H9 (cell line): ENCODE measurements around the gene CD68. TPM values are rescaled to one million over a fixed set of nuclear protein-coding genes. Genes with fewer than 3 reads are reported as not detected.

Experiments
- DNase-seq: peaks from one replicate; pipeline ENCODE4 v3.0.0-alpha.2; 2017
- H2AFZ ChIP-seq: one replicate; pipeline ENCODE4 v1.6.1; 2013; ENCODE audit warnings: mild to moderate bottlenecking, low read length, control low read depth, moderate library complexity
- H2AK5ac ChIP-seq: 2 replicates; pipeline ENCODE4 v1.6.1; 2013; ENCODE audit warnings: low read length, control low read depth, mixed read lengths; ENCODE audit not compliant: insufficient read length
- H2BK120ac ChIP-seq: one replicate; pipeline ENCODE4 v1.6.1; 2013; ENCODE audit warnings: low read depth, mild to moderate bottlenecking, low read length, control low read depth, inconsistent platforms; ENCODE audit not compliant: poor library complexity, severe bottlenecking
- H2BK12ac ChIP-seq: 2 replicates; pipeline ENCODE4 v1.6.1; 2013; ENCODE audit warnings: low read length, control low read depth, mixed read lengths, low read depth; ENCODE audit not compliant: insufficient read length
- H2BK15ac ChIP-seq: 2 replicates; pipeline ENCODE4 v1.6.1; 2013; ENCODE audit warnings: low read depth, low read length, control low read depth
- H2BK20ac ChIP-seq: one replicate; pipeline ENCODE4 v1.6.1; 2013; ENCODE audit warnings: low read depth, mild to moderate bottlenecking, low read length, control low read depth, inconsistent platforms; ENCODE audit not compliant: poor library complexity, severe bottlenecking
- H2BK5ac ChIP-seq: 2 replicates; pipeline ENCODE4 v1.6.1; 2013; ENCODE audit warnings: low read length, control low read depth, mixed read lengths; ENCODE audit not compliant: insufficient read length
- H3K14ac ChIP-seq: 2 replicates; pipeline ENCODE4 v1.6.1; 2013; ENCODE audit warnings: low read length, control low read depth; ENCODE audit not compliant: insufficient read depth
- H3K18ac ChIP-seq: 2 replicates; pipeline ENCODE4 v1.6.1; 2013; ENCODE audit warnings: low read depth, mild to moderate bottlenecking, mixed read lengths, low read length, control low read depth; ENCODE audit not compliant: insufficient read length
- H3K23ac ChIP-seq: 2 replicates; pipeline ENCODE4 v1.6.1; 2013; ENCODE audit warnings: low read length, control low read depth, mixed read lengths, low read depth; ENCODE audit not compliant: insufficient read length
- H3K23me2 ChIP-seq: 2 replicates; pipeline ENCODE4 v1.6.1; 2013; ENCODE audit warnings: low read depth, mild to moderate bottlenecking, mixed read lengths, low read length, control low read depth; ENCODE audit not compliant: insufficient read length, poor library complexity, severe bottlenecking
- H3K27ac ChIP-seq: 2 replicates; pipeline ENCODE4 v1.5.1; 2013; ENCODE audit warnings: low read length, control low read depth, mixed read lengths, low read depth; ENCODE audit not compliant: insufficient read length
- H3K27me3 ChIP-seq: 2 replicates; pipeline ENCODE4 v1.6.1; 2013; ENCODE audit warnings: low read length, control low read depth, inconsistent platforms; ENCODE audit not compliant: insufficient read depth
- H3K4ac ChIP-seq: 2 replicates; pipeline ENCODE4 v1.6.1; 2013; ENCODE audit warnings: low read depth, mild to moderate bottlenecking, control low read depth, inconsistent platforms, low read length, moderate library complexity
- H3K4me1 ChIP-seq: 2 replicates; pipeline ENCODE4 v1.6.1; 2013; ENCODE audit warnings: low read length, control low read depth, inconsistent platforms; ENCODE audit not compliant: insufficient read depth
- H3K4me2 ChIP-seq: 2 replicates; pipeline ENCODE4 v1.6.1; 2013; ENCODE audit warnings: low read length, control low read depth, mixed read lengths; ENCODE audit not compliant: insufficient read length, insufficient read depth
- H3K56ac ChIP-seq: 2 replicates; pipeline ENCODE4 v1.6.1; 2013; ENCODE audit warnings: low read depth, mild to moderate bottlenecking, mixed read lengths, low read length, control low read depth; ENCODE audit not compliant: insufficient read length
- H3K79me1 ChIP-seq: 2 replicates; pipeline ENCODE4 v1.6.1; 2013; ENCODE audit warnings: low read depth, mild to moderate bottlenecking, moderate library complexity, low read length, control low read depth, inconsistent platforms; ENCODE audit not compliant: insufficient read depth, poor library complexity, severe bottlenecking
- H3K79me2 ChIP-seq: 2 replicates; pipeline ENCODE4 v1.6.1; 2013; ENCODE audit warnings: low read length, control low read depth, inconsistent platforms; ENCODE audit not compliant: insufficient read depth
- H3K9ac ChIP-seq: 2 replicates; pipeline ENCODE4 v1.6.1; 2013; ENCODE audit warnings: low read length, control low read depth, mixed read lengths; ENCODE audit not compliant: insufficient read length; ENCODE audit errors: extremely low read depth
- H3K9me3 ChIP-seq: one replicate; pipeline ENCODE4 v1.6.1; 2013; ENCODE audit warnings: low read depth, low read length, inconsistent platforms; ENCODE audit not compliant: control insufficient read depth
- H3T11ph ChIP-seq: one replicate; pipeline ENCODE4 v1.6.1; 2013; ENCODE audit warnings: mild to moderate bottlenecking, low read length, control low read depth, inconsistent platforms
- H4K20me1 ChIP-seq: one replicate; pipeline ENCODE4 v1.6.1; 2013; ENCODE audit not compliant: control insufficient read depth, insufficient read length, insufficient read depth
- H4K5ac ChIP-seq: 2 replicates; pipeline ENCODE4 v1.6.1; 2013; ENCODE audit warnings: low read depth, mild to moderate bottlenecking, mixed read lengths, low read length, control low read depth; ENCODE audit not compliant: insufficient read length
- H4K8ac ChIP-seq: replicated peaks from 2 replicates; pipeline ENCODE4 v1.6.1; 2013; ENCODE audit warnings: low read length, control low read depth, mixed read lengths, low read depth; ENCODE audit not compliant: insufficient read length
- H4K91ac ChIP-seq: 2 replicates; pipeline ENCODE4 v1.6.1; 2013; ENCODE audit warnings: low read depth, mild to moderate bottlenecking, moderate library complexity, mixed read lengths, low read length, control low read depth; ENCODE audit not compliant: insufficient read length
- H3K27ac Mint-ChIP-seq, 3 experiments: 2 replicates in 2 of 3; 3 replicates in 1 of 3; pipeline ENCODE4 v1.8.0; 2020 to 2021; ENCODE audit warnings: mixed read lengths in 3 of 3, mild to moderate bottlenecking in 1 of 3, moderate library complexity in 1 of 3
- H3K27me3 Mint-ChIP-seq: 2 replicates; pipeline ENCODE4 v1.8.0; 2021; ENCODE audit warnings: low read depth, mild to moderate bottlenecking, moderate library complexity, mixed read lengths
- H3K36me3 Mint-ChIP-seq, 3 experiments: 2 replicates in 2 of 3; 3 replicates in 1 of 3; pipeline ENCODE4 v1.8.0; 2020 to 2021; ENCODE audit warnings: low read depth in 3 of 3, mixed read lengths in 3 of 3; ENCODE audit not compliant: insufficient read depth in 1 of 3
- H3K4me1 Mint-ChIP-seq, 2 experiments: 2 replicates each; pipeline ENCODE4 v1.8.0; 2020; ENCODE audit warnings: mixed read lengths in 2 of 2
- H3K4me3 Mint-ChIP-seq, 2 experiments: 2 replicates in 1 of 2; 3 replicates in 1 of 2; pipeline ENCODE4 v1.8.0; 2020 to 2021; ENCODE audit warnings: mild to moderate bottlenecking in 2 of 2, mixed read lengths in 2 of 2, moderate library complexity in 1 of 2
- H3K9me3 Mint-ChIP-seq, 2 experiments: 2 replicates in 1 of 2; 3 replicates in 1 of 2; pipeline ENCODE4 v1.8.0; 2020; ENCODE audit warnings: mild to moderate bottlenecking in 2 of 2, mixed read lengths in 2 of 2, moderate library complexity in 1 of 2
- CTCF ChIP-seq: fragments of 200-600 bp; sonication (generic); conservative IDR thresholded peaks from 3 replicates; pipeline ENCODE4 v1.8.0; 2021; ENCODE audit warnings: antibody characterized with exemption, mild to moderate bottlenecking
- WGBS: extraction: QIAGEN DNeasy Blood & Tissue Kit; methylation state at CpG from one replicate; pipeline ENCODE4 v1.1.7; 2013; ENCODE audit warnings: missing lambda C conversion rate, low lambda C conversion rate, mixed read lengths; ENCODE audit not compliant: insufficient read length; ENCODE audit errors: extremely low coverage; 5-methylcytosine and 5-hydroxymethylcytosine counted together
- total RNA-seq: library from RNA; stranded (reverse); gene quantifications from 2 replicates; pipeline ENCODE4 v1.2.1, GENCODE V29; 2021

The CD68 gene
- total RNA-seq, 1 experiment from 2014 or later = 0.42 TPM

- Mint-ChIP-seq H3K4me3 (peak overlapping the region; percentile 90 to 91), H3K4me1 (peaks cover 31 to 35% of the 10 kb centered on the region in 2 experiments), H3K27ac (peak overlapping the region in 1 of 3 experiments; percentile 82; a peak in 1 of 7 replicates), H3K9me3 (no peaks in the 10 kb centered on the region), H3K36me3 (peaks cover 19 to 47% (median 45%) of the 10 kb centered on the region in 3 experiments; a peak in 6 of 7 replicates), H3K27me3 (no peaks in the 10 kb centered on the region)
- peak overlapping the region; percentile 82 for H3K4me2 ChIP-seq
- H3K79me2 ChIP-seq = peaks cover 8% of the 10 kb centered on the region; the same call in 1 of the 2 replicates
- H3K9me3 ChIP-seq = no peaks in the 10 kb centered on the region
- DNase-seq = no peak
- no peak overlapping the region for H3K14ac ChIP-seq
- H4K91ac ChIP-seq = no peak overlapping the region
- H3K79me1 ChIP-seq = peaks cover 15% of the 10 kb centered on the region
- WGBS = no CpG with 5 or more reads among the region's 30 CpGs
- no peak overlapping the region for H2AFZ ChIP-seq
- no peak overlapping the region for H3K18ac ChIP-seq
- H4K8ac ChIP-seq = no peak overlapping the region
- TF ChIP-seq CTCF = no peak
- no peak overlapping the region for H2BK12ac ChIP-seq
- H2BK15ac ChIP-seq = no peak overlapping the region
- no peak overlapping the region for H2BK120ac ChIP-seq
- no peak overlapping the region for H3T11ph ChIP-seq
- no peak overlapping the region for H2AK5ac ChIP-seq
- no peak overlapping the region for H4K5ac ChIP-seq
- H4K20me1 ChIP-seq = no peaks in the 10 kb centered on the region
- no peak overlapping the region for H3K27ac ChIP-seq
- no peaks in the 10 kb centered on the region for H3K27me3 ChIP-seq
- H2BK5ac ChIP-seq = no peak overlapping the region
- H3K9ac ChIP-seq = no peak overlapping the region
- H3K23me2 ChIP-seq = peaks cover 6% of the 10 kb centered on the region
- H2BK20ac ChIP-seq = no peak overlapping the region
- H3K4me1 ChIP-seq = no peaks in the 10 kb centered on the region
- H3K23ac ChIP-seq = no peak overlapping the region
- H3K4ac ChIP-seq = no peak overlapping the region
- no peak overlapping the region for H3K56ac ChIP-seq
Measured at GRCh38 chr17:7563115-7563869, 16.1 kb upstream of the CD68 start.
